GM12878 (cell line): Measurements from ENCODE around the gene CDK3. TPM values are rescaled to one million over a fixed set of nuclear protein-coding genes. Genes with fewer than 3 reads are reported as not detected.

Experiments used
- ATAC-seq: fragments of 200-7000 bp; cut with Tn5 transposase; 3 replicates; pipeline ENCODE4 v1.9.1; 2020; ENCODE audit warnings: mild to moderate bottlenecking, moderate library complexity
- BruUV-seq: library from RNA; stranded (reverse); fragments of 400-500 nt; replicated peaks from 2 replicates; lab custom pipeline; 2021; lab: Mats Ljungman, UMichigan
- CTCF ChIA-PET: fragments of 300-600 bp; sonication (Branson Sonifier 250); formaldehyde crosslinking; extraction: SDS; loops from one replicate; lab custom pipeline; 2021; ENCODE audit warnings: inconsistent platforms; lab: Yijun Ruan, JAX
- POLR2A ChIA-PET: fragments of 350-600 bp; formaldehyde crosslinking; extraction: SDS; loops from one replicate; lab custom pipeline; 2021; ENCODE audit warnings: inconsistent platforms; lab: Charles Lee
- RAD21 ChIA-PET: fragments of 300-600 bp; sonication (Branson Sonifier 250); formaldehyde crosslinking; loops from one replicate; lab custom pipeline; 2023; ENCODE audit warnings: antibody characterized with exemption; ENCODE audit not compliant: unreplicated experiment; lab: Charles Lee
- SMC1A ChIA-PET: fragments of 300-600 bp; sonication (Branson Sonifier 250); formaldehyde crosslinking; loops from one replicate; lab custom pipeline; 2023; ENCODE audit not compliant: unreplicated experiment, uncharacterized antibody; lab: Charles Lee
- DNase-seq: peaks from one replicate; pipeline ENCODE4 v3.0.0-alpha.2; 2011; ENCODE audit warnings: low read depth, low spot score
- FAIRE-seq: peaks from 3 replicates; lab custom pipeline; 2011; peaks lifted over from hg19 to GRCh38; lab: Jason Lieb, UNC
- H2AFZ ChIP-seq: 2 replicates; pipeline ENCODE4 v1.6.0; 2011; ENCODE audit warnings: low read depth, low read length, control low read depth; ENCODE audit not compliant: control insufficient read depth
- H3K27ac ChIP-seq: 2 replicates; pipeline ENCODE4 v1.5.1; 2011; ENCODE audit warnings: control low read depth; ENCODE audit not compliant: control insufficient read depth, insufficient read depth
- H3K27me3 ChIP-seq, 2 experiments: replicated peaks in 1 of 2; 2 replicates each; pipeline versions ENCODE4 v1.6.0 to v1.6.1; 2011; ENCODE audit warnings: low read length in 1 of 2; ENCODE audit not compliant: control insufficient read depth in 2 of 2, insufficient read depth in 2 of 2
- H3K36me3 ChIP-seq, 2 experiments: 2 replicates each; pipeline ENCODE4 v1.5.1; 2011; ENCODE audit warnings: low read length in 1 of 2; ENCODE audit not compliant: control insufficient read depth in 2 of 2, insufficient read depth in 2 of 2
- H3K4me1 ChIP-seq: 2 replicates; pipeline ENCODE4 v1.6.1; 2011; ENCODE audit warnings: mild to moderate bottlenecking, low read length, moderate library complexity, mixed read lengths; ENCODE audit not compliant: control insufficient read depth, insufficient read depth
- H3K4me2 ChIP-seq: 2 replicates; pipeline ENCODE4 v1.6.0; 2011; ENCODE audit warnings: control low read depth; ENCODE audit not compliant: control insufficient read depth, insufficient read depth
- H3K4me3 ChIP-seq: fragments of 200-600 bp; sonication (generic); 2 replicates; pipeline ENCODE4 v1.5.1; 2016
- H3K79me2 ChIP-seq: 2 replicates; pipeline ENCODE4 v1.6.0; 2011; ENCODE audit warnings: low read length; ENCODE audit not compliant: control insufficient read depth, insufficient read depth
- H3K9ac ChIP-seq: 2 replicates; pipeline ENCODE4 v1.8.0; 2011; ENCODE audit warnings: low read length, control low read depth, mixed read lengths; ENCODE audit not compliant: control insufficient read depth, insufficient read depth
- H3K9me3 ChIP-seq: replicated peaks from 3 replicates; pipeline ENCODE4 v1.5.1; 2011; ENCODE audit warnings: mild to moderate bottlenecking, low read length; ENCODE audit not compliant: control insufficient read depth, insufficient read depth
- H4K20me1 ChIP-seq: 2 replicates; pipeline ENCODE4 v1.6.0; 2011; ENCODE audit not compliant: control insufficient read depth, insufficient read depth
- BRCA1 ChIP-seq: IDR thresholded peaks from 2 replicates; pipeline ENCODE4 v1.6.1; 2011; ENCODE audit warnings: low read depth, low read length, improper control_type of control experiment
- CTCF ChIP-seq, 3 experiments: IDR thresholded peaks in 2 of 3; conservative IDR thresholded peaks in 1 of 3; 2 replicates each; pipeline ENCODE4 v1.5.1; 2011; ENCODE audit warnings: low read depth in 3 of 3, low read length in 3 of 3, mild to moderate bottlenecking in 3 of 3, control low read depth in 2 of 3, moderate library complexity in 2 of 3, inconsistent platforms in 1 of 3, mixed read lengths in 1 of 3; ENCODE audit not compliant: control insufficient read depth in 2 of 3, insufficient read depth in 1 of 3; ENCODE audit errors: extremely low read depth in 1 of 3
- MYC ChIP-seq: IDR thresholded peaks from 2 replicates; pipeline ENCODE4 v1.6.1; 2011; ENCODE audit warnings: mild to moderate bottlenecking, low read length, moderate library complexity, inconsistent platforms; ENCODE audit not compliant: insufficient read depth, insufficient replicate concordance, insufficient read length, severe bottlenecking
- PKNOX1 ChIP-seq: fragments of 450-650 bp; IDR thresholded peaks from 2 replicates; pipeline ENCODE4 v1.6.1; 2016; ENCODE audit warnings: mild to moderate bottlenecking
- SIX5 ChIP-seq: IDR thresholded peaks from 2 replicates; pipeline ENCODE4 v1.6.1; 2011; ENCODE audit warnings: mild to moderate bottlenecking, low read depth, low read length, moderate library complexity; ENCODE audit not compliant: severe bottlenecking
- SMC3 ChIP-seq: IDR thresholded peaks from 2 replicates; pipeline ENCODE4 v1.6.1; 2011; ENCODE audit warnings: low read length, improper control_type of control experiment, borderline replicate concordance
- SP1 ChIP-seq: IDR thresholded peaks from one replicate; pipeline ENCODE4 v1.6.1; 2011; ENCODE audit warnings: low read depth, low read length
- WGBS: methylation state at CpG from one replicate; pipeline ENCODE4 v1.1.6; 2016; ENCODE audit warnings: low lambda C conversion rate; ENCODE audit not compliant: insufficient replicate concordance, insufficient coverage; ENCODE audit errors: missing lambda C conversion rate; 5-methylcytosine and 5-hydroxymethylcytosine counted together
- in situ Hi-C: fragments of 300-500 bp; cut with MboI; formaldehyde crosslinking; loops from 9 replicates; pipeline ENCODE4 v1.14.3; 2018; ENCODE audit warnings: mixed read lengths
- intact Hi-C: fragments of 100-400 bp; cut with micrococcal nuclease; formaldehyde crosslinking; loops from one replicate; pipeline ENCODE4 v1.14.2; 2022; ENCODE audit not compliant: unreplicated experiment
- polyA plus RNA-seq, 11 experiments: library from polyadenylated mRNA; depleted of rRNA in 4 of 11; unstranded in 6 of 11; stranded (reverse) in 5 of 11; fragments of >200 nt; fragmentation: Nextera tagmentation in 4 of 11; fragmentation: Illumina TruSeq in 1 of 11; extraction: Ambion mirVana in 4 of 11; extraction: Trizol in 1 of 11; gene quantifications; 1 replicate in 1 of 11; 2 replicates in 10 of 11; pipeline versions ENCODE4 v1.2.1 to v1.2.3, GENCODE V29; 2011 to 2016; ENCODE audit warnings: inconsistent platforms in 2 of 11, missing spikeins in 2 of 11, low read depth in 1 of 11
- total RNA-seq, 4 experiments: library from RNA; depleted of rRNA in 3 of 4; stranded (reverse); fragments of >200 nt in 3 of 4; fragmentation: Illumina TruSeq in 1 of 4; extraction: Trizol in 1 of 4; gene quantifications; 2 replicates each; pipeline versions ENCODE4 v1.2.1 to v1.2.3, GENCODE V29; 2013 to 2021

Gene CDK3
- total and polyA plus RNA-seq, 10 of the 15 experiments (the other 5 are each of a cell fraction or from before 2014, with no cell fraction given) = 1.1 to 7.1 (median 4.2) TPM

DNA sequence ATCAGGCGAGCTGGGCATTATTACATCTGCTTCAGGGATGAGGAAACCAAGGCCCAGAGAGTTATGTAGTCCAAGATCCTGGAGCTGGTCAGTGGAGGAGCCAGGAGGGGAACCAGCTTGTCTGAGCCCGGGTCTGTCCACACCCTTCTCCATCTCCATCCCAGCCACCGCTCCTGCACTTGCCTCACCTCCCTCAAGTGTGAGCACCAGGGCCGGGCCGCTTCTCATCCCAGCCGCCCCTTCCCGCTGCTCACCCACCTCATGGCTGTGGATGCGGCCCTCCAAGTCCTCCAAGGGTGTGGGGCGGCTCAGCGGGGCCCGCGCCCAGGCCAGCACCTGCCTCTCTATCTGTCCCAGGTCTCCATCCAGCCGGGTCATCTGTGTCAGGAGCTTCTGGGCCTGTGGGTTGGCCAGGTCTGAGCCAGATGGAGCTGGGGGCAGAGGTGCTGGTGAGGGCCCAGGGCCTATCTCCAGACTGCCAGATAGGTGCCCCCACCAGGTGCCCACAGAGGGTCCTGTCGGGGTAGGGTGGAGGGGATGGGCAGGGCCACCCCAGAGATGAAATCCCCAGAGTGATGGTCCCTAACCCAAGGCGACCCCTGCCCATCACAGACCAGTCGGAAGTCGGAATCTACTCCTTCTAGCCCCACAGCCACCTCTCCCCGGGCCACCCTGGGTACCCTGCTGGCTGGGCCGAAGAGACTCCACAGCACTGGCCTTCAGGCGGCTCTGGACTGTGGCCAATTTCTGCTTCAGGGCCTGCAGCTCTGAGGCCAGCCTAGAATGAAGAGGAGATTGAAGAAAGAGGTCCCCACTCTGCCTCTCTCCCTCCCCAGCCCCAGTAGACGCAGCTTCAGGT, 17.1 kb downstream of the CDK3 start:
- SMC1A ChIA-PET = interaction anchor here (1.2 kb wide), 1 partner anchor 15 kb away, joined by 3 read pairs; no protein-coding TSS in a partner anchor
- no peak overlapping the region for H3K4me2 ChIP-seq
- RAD21 ChIA-PET = interaction anchor here (1.5 to 1.9 kb wide), 2 partner anchors 16 to 282 kb away, joined by 3 to 5 read pairs; no protein-coding TSS in a partner anchor
- no peaks in the 10 kb centered on the region for H3K27me3 ChIP-seq
- ATAC-seq = no peak
- no peak overlapping the region for H3K4me3 ChIP-seq
- CTCF ChIA-PET = interaction anchor here (1.7 to 2.1 kb wide), 2 partner anchors 262 to 281 kb away, joined by 7 to 9 read pairs; no protein-coding TSS in a partner anchor
- no peak overlapping the region for H3K9ac ChIP-seq
- H3K27ac ChIP-seq = no peak overlapping the region
- in situ Hi-C loops (no loop called here), intact Hi-C loops (no loop called here)
- no peak for TF ChIP-seq MYC
- TF ChIP-seq SIX5 = no peak
- TF ChIP-seq SMC3 = no peak
- TF ChIP-seq BRCA1 = no peak
- no peak for TF ChIP-seq SP1
- TF ChIP-seq PKNOX1 = no peak
- TF ChIP-seq CTCF (IDR thresholded peaks at IDR 0.05 in 2 of 3, conservative IDR thresholded peaks at IDR 0.05 in 1 of 3; ENCODE audit: control insufficient read depth in 2 of 3, extremely low read depth in 1 of 3, insufficient read depth in 1 of 3, low read depth in 3 of 3, low read length in 3 of 3) = no peak
- no peaks in the 10 kb centered on the region for H4K20me1 ChIP-seq
- no peaks in the 10 kb centered on the region for H3K4me1 ChIP-seq
- POLR2A ChIA-PET = no interaction called here
- 48% methylated on average over 21 of the region's 21 CpGs for WGBS
- no peak for DNase-seq
- no peaks in the 10 kb centered on the region for H3K36me3 ChIP-seq
- H3K9me3 ChIP-seq = no peaks in the 10 kb centered on the region
- FAIRE-seq = no peak
- no TSS peak for BruUV-seq
- H2AFZ ChIP-seq = no peak overlapping the region
- H3K79me2 ChIP-seq = no peaks in the 10 kb centered on the region
